ENCODE results near the gene PCED1B. TPM values are rescaled to one million over a fixed set of nuclear protein-coding genes. Genes with fewer than 3 reads are reported as not detected.

PCED1B gene
- total RNA-seq, 2 donors from 2014 or later = 0.87 to 46.9 TPM

GRCh38 chr12:47094804-47095203 lies 15.4 kb downstream of the PCED1B start:
- H3K27ac ChIP-seq = no peak overlapping the region
- H3K36me3 ChIP-seq = no peaks in the 10 kb centered on the region
- no peak for TF ChIP-seq POLR2A (IDR thresholded peaks at IDR 0.05)
- H3K4me3 ChIP-seq = no peak overlapping the region
- no peaks in the 10 kb centered on the region for H3K9me3 ChIP-seq
- WGBS = 82% methylated on average over 4 of the region's 4 CpGs
- no peaks in the 10 kb centered on the region for H3K27me3 ChIP-seq (replicated peaks; ENCODE audit: insufficient read depth)
- DNase-seq (ENCODE audit: low spot score) = no peak
- no peaks in the 10 kb centered on the region for H3K4me1 ChIP-seq (replicated peaks)
- intact Hi-C loops (cut with DNase I) = no loop called here

- Histone ChIP-seq H3K4me3 (no peak overlapping the region), H3K27me3 (replicated peaks; ENCODE audit: insufficient read depth) (no peaks in the 10 kb centered on the region), H3K27ac (no peak overlapping the region), H3K36me3 (no peaks in the 10 kb centered on the region), H3K4me1 (replicated peaks) (no peaks in the 10 kb centered on the region), H3K9me3 (no peaks in the 10 kb centered on the region)
- no peak for DNase-seq (ENCODE audit: low spot score)
- TF ChIP-seq POLR2A (IDR thresholded peaks at IDR 0.05) (no peak), CTCF (IDR thresholded peaks at IDR 0.05) (no peak), POLR2AphosphoS5 (IDR thresholded peaks at IDR 0.05) (no peak)
- intact Hi-C loops (cut with DNase I) = no loop called here
- WGBS = 75% methylated on average over 3 of the region's 3 CpGs
These were observed 16.2 kb downstream of the PCED1B start for GRCh38 chr12:47095446-47096236.

GRCh38 chr12:47097276-47097896 lies 18.0 kb downstream of the PCED1B start:
- 57% methylated on average over 7 of the region's 7 CpGs for WGBS
- H3K27ac ChIP-seq = no peak overlapping the region
- no peaks in the 10 kb centered on the region for H3K27me3 ChIP-seq (replicated peaks; ENCODE audit: insufficient read depth)
- DNase-seq (ENCODE audit: low spot score) = no peak
- TF ChIP-seq POLR2AphosphoS5 (IDR thresholded peaks at IDR 0.05) (no peak), POLR2A (IDR thresholded peaks at IDR 0.05) (no peak), CTCF (IDR thresholded peaks at IDR 0.05) (no peak)
- no peak overlapping the region for H3K4me3 ChIP-seq
- no peaks in the 10 kb centered on the region for H3K4me1 ChIP-seq (replicated peaks)
- H3K36me3 ChIP-seq = no peaks in the 10 kb centered on the region
- H3K9me3 ChIP-seq = no peaks in the 10 kb centered on the region
- intact Hi-C loops (cut with DNase I) = no loop called here

GRCh38 chr12:47098099-47098498 lies 18.7 kb downstream of the PCED1B start:
- no peaks in the 10 kb centered on the region for H3K36me3 ChIP-seq
- H3K4me3 ChIP-seq = no peak overlapping the region
- H3K9me3 ChIP-seq = no peaks in the 10 kb centered on the region
- no peak overlapping the region for H3K27ac ChIP-seq
- TF ChIP-seq POLR2AphosphoS5 (IDR thresholded peaks at IDR 0.05) = no peak
- no peak for TF ChIP-seq CTCF (IDR thresholded peaks at IDR 0.05)
- TF ChIP-seq POLR2A (IDR thresholded peaks at IDR 0.05) = no peak
- DNase-seq (ENCODE audit: low spot score) = no peak
- intact Hi-C loops (cut with DNase I) = no loop called here
- WGBS = 97% methylated on average over 6 of the region's 6 CpGs
- no peaks in the 10 kb centered on the region for H3K4me1 ChIP-seq (replicated peaks)
- no peaks in the 10 kb centered on the region for H3K27me3 ChIP-seq (replicated peaks; ENCODE audit: insufficient read depth)

- H3K4me3 ChIP-seq = no peak overlapping the region
- TF ChIP-seq CTCF (IDR thresholded peaks at IDR 0.05) = no peak
- TF ChIP-seq POLR2AphosphoS5 (IDR thresholded peaks at IDR 0.05) = no peak
- no peak for TF ChIP-seq POLR2A (IDR thresholded peaks at IDR 0.05)
- DNase-seq (ENCODE audit: low spot score) = no peak
- no peaks in the 10 kb centered on the region for H3K36me3 ChIP-seq
- no peaks in the 10 kb centered on the region for H3K4me1 ChIP-seq (replicated peaks)
- H3K27me3 ChIP-seq (replicated peaks; ENCODE audit: insufficient read depth) = no peaks in the 10 kb centered on the region
- WGBS = 50% methylated on average over 2 of the region's 2 CpGs
- intact Hi-C loops (cut with DNase I) = no loop called here
- no peaks in the 10 kb centered on the region for H3K9me3 ChIP-seq
- H3K27ac ChIP-seq = no peak overlapping the region
These were observed 20.2 kb downstream of the PCED1B start for GRCh38 chr12:47099610-47100009.
